ENCODE data around the gene MMAB. TPM values are rescaled to one million over a fixed set of nuclear protein-coding genes. Genes with fewer than 3 reads are reported as not detected.
"Not testable (repeated sequence)": the region's sequence is repeated elsewhere in the genome, so short reads cannot be mapped to it uniquely, and the experiment has no call there.

Gene MMAB
- total and polyA plus RNA-seq, 2 experiments from 2014 or later: 46.6 to 80.8 TPM

DNA sequence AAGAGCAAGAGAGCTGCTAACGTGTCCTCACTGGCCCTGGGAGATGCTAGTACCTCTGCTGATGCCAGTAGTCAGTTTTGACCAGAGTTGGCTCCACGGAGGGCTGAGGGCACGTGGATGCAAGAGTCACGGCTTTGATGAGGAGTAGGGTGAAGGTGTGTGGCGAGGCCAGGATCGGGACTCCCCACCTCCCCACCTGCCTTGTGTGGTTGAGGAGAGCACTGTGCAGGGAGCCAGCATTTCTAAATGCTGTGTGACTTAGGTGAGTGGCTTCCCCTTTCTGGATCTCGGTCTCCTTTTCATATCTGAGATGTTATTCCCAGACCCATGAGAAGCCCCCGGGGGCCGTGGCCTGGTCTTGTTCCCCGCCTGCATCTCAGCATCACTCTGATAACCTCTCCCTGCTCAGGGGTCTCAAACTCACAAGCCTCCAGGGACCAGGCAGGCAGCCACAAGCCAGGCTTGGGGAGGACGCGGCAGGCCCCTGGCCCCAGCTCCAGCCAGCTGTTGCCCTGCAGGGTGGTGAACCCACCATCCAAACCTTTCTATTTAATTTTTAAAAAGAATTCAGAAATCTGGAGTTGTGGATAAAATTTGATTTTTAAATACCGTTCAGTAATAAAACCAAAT lies 32.4 kb upstream of the MMAB start:
- Histone ChIP-seq H3K27ac (no peak overlapping the region), H3K4me3 (no peak overlapping the region), H3K79me2 (no peaks in the 10 kb centered on the region), H3K27me3 (no peaks in the 10 kb centered on the region), H3K9me3 (ENCODE audit: low read depth) (no peaks in the 10 kb centered on the region), H3K9me2 (replicated peaks; ENCODE audit: insufficient read depth) (no peaks in the 10 kb centered on the region), H3K36me3 (replicated peaks; ENCODE audit: insufficient read depth, low read depth) (no peaks in the 10 kb centered on the region), H2AFZ (no peak overlapping the region), H3K4me1 (ENCODE audit: insufficient read depth) (peaks cover 12% of the 10 kb centered on the region), H4K20me1 (ENCODE audit: insufficient read depth, poor library complexity, severe bottlenecking) (no peaks in the 10 kb centered on the region), H3K4me2 (no peak overlapping the region)
- no peak for TF ChIP-seq EZH2phosphoT487 (IDR thresholded peaks at IDR 0.05; ENCODE audit: low read depth, severe bottlenecking, unreplicated experiment)
- TF ChIP-seq EZH2 (IDR thresholded peaks at IDR 0.05; ENCODE audit: borderline replicate concordance): no peak
- DNase-seq (ENCODE audit: low spot score): no peak
- WGBS (ENCODE audit: low lambda C conversion rate, missing lambda C conversion rate): 85% methylated on average over 13 of the region's 13 CpGs

DNA sequence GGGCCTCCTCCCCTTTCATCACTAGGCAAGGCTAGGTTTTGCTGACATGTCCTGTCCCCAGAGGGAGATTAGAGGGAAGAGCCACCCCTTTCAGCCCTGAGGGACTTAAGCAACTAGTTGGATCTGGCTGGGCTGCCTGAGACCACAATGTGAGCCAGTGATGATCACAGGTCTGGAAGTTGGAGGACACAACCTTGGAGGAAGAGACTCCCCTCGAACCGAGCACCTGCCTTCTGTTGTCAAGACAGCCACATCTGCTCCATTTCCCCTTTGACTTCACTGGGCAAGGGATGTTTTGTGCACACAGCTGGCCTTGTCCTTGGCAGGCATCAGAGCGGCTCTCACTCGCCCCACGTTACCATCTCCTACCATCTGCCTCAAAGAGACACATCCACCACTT lies 31.7 kb upstream of the MMAB start:
- no peak overlapping the region for H3K4me2 ChIP-seq
- 93% methylated on average over 5 of the region's 5 CpGs for WGBS (ENCODE audit: low lambda C conversion rate, missing lambda C conversion rate)
- H3K36me3 ChIP-seq (replicated peaks; ENCODE audit: insufficient read depth, low read depth): no peaks in the 10 kb centered on the region
- TF ChIP-seq EZH2phosphoT487 (IDR thresholded peaks at IDR 0.05; ENCODE audit: low read depth, severe bottlenecking, unreplicated experiment): no peak
- TF ChIP-seq, protein P1, sequence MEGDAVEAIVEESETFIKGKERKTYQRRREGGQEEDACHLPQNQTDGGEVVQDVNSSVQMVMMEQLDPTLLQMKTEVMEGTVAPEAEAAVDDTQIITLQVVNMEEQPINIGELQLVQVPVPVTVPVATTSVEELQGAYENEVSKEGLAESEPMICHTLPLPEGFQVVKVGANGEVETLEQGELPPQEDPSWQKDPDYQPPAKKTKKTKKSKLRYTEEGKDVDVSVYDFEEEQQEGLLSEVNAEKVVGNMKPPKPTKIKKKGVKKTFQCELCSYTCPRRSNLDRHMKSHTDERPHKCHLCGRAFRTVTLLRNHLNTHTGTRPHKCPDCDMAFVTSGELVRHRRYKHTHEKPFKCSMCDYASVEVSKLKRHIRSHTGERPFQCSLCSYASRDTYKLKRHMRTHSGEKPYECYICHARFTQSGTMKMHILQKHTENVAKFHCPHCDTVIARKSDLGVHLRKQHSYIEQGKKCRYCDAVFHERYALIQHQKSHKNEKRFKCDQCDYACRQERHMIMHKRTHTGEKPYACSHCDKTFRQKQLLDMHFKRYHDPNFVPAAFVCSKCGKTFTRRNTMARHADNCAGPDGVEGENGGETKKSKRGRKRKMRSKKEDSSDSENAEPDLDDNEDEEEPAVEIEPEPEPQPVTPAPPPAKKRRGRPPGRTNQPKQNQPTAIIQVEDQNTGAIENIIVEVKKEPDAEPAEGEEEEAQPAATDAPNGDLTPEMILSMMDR (IDR thresholded peaks at IDR 0.05; ENCODE audit: poor library complexity): no peak
- TF ChIP-seq EZH2 (IDR thresholded peaks at IDR 0.05; ENCODE audit: borderline replicate concordance): no peak
- H3K4me1 ChIP-seq (ENCODE audit: insufficient read depth): peaks cover 12% of the 10 kb centered on the region
- no peak overlapping the region for H3K27ac ChIP-seq
- H3K79me2 ChIP-seq: no peaks in the 10 kb centered on the region
- H3K4me3 ChIP-seq: no peak overlapping the region
- no peaks in the 10 kb centered on the region for H4K20me1 ChIP-seq (ENCODE audit: insufficient read depth, poor library complexity, severe bottlenecking)
- H3K9me3 ChIP-seq (ENCODE audit: low read depth): no peaks in the 10 kb centered on the region
- no peak overlapping the region for H2AFZ ChIP-seq
- no peaks in the 10 kb centered on the region for H3K9me2 ChIP-seq (replicated peaks; ENCODE audit: insufficient read depth)
- H3K27me3 ChIP-seq: no peaks in the 10 kb centered on the region
- no peak for DNase-seq (ENCODE audit: low spot score)

DNA sequence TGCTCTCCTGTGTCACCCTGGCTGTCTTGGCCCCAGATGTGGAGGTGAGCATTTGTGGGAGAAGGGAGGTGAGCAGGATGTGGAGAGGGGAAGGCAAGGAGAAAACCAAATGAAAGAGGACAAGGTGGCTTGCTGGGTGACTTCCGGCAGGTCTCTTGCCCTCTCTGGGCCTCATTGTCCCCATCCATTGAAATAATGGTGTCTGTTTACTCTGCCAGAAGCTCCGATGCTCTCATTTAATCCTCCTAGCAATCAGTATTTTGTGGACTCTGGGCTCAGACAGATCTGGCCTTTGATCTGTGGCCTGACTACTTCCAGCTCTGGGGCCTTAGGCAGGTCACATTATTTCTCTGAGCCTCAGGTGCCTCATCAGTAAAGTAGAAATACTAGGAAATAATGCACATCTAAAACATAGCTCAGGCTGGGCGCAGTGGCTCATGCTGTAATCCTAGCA lies 30.9 kb upstream of the MMAB start:
- Histone ChIP-seq H3K4me2 (no peak overlapping the region), H3K4me3 (no peak overlapping the region), H3K27me3 (no peaks in the 10 kb centered on the region), H4K20me1 (ENCODE audit: insufficient read depth, poor library complexity, severe bottlenecking) (no peaks in the 10 kb centered on the region), H3K27ac (no peak overlapping the region), H3K9me3 (ENCODE audit: low read depth) (no peaks in the 10 kb centered on the region), H3K36me3 (replicated peaks; ENCODE audit: insufficient read depth, low read depth) (no peaks in the 10 kb centered on the region), H3K4me1 (ENCODE audit: insufficient read depth) (peaks cover 12% of the 10 kb centered on the region), H2AFZ (no peak overlapping the region), H3K79me2 (no peaks in the 10 kb centered on the region), H3K9me2 (replicated peaks; ENCODE audit: insufficient read depth) (no peaks in the 10 kb centered on the region)
- no peak for DNase-seq (ENCODE audit: low spot score)
- TF ChIP-seq, protein P1 (IDR thresholded peaks at IDR 0.05; ENCODE audit: poor library complexity): no peak
- no peak for TF ChIP-seq EZH2phosphoT487 (IDR thresholded peaks at IDR 0.05; ENCODE audit: low read depth, severe bottlenecking, unreplicated experiment)
- no peak for TF ChIP-seq EZH2 (IDR thresholded peaks at IDR 0.05; ENCODE audit: borderline replicate concordance)
- 65% methylated on average over 3 of the region's 3 CpGs for WGBS (ENCODE audit: low lambda C conversion rate, missing lambda C conversion rate)

DNA sequence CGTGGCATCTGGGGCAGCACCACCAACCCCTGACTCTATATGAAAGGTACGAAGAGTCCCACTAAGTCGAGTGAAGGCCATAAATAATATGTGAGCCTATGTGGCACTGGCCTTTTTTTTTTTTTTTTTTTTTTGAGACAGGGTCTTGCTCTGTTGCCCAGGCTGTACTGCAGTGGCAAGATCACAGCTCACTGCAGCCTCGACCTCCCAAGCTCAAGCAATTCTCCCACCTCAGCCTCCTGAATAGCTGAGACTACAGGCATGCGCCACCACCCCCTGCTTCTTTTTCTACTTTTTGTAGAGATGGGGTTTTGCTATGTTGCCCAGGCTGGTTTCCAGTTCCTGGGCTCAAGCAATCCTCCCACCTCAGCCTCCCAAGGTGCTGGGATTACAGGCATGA lies 28.8 kb upstream of the MMAB start:
- H2AFZ ChIP-seq; H4K20me1 ChIP-seq (ENCODE audit: insufficient read depth, poor library complexity, severe bottlenecking); H3K27ac ChIP-seq; H3K4me2 ChIP-seq; H3K79me2 ChIP-seq; H3K36me3 ChIP-seq (replicated peaks; ENCODE audit: insufficient read depth, low read depth); H3K9me3 ChIP-seq (ENCODE audit: low read depth); H3K27me3 ChIP-seq; DNase-seq (ENCODE audit: low spot score); H3K9me2 ChIP-seq (replicated peaks; ENCODE audit: insufficient read depth); H3K4me3 ChIP-seq: not testable (repeated sequence)
- WGBS (ENCODE audit: low lambda C conversion rate, missing lambda C conversion rate): 89% methylated on average over 5 of the region's 5 CpGs
- H3K4me1 ChIP-seq (ENCODE audit: insufficient read depth): peaks cover 15% of the 10 kb centered on the region

Data from hepatocyte (in vitro differentiated cells).